Sciatic nerve (tissue), 2 donors: ENCODE results near the gene SLC2A5. TPM values are rescaled to one million over a fixed set of nuclear protein-coding genes. Genes with fewer than 3 reads are reported as not detected.
"Not testable (repeated sequence)": the region's sequence is repeated elsewhere in the genome, so short reads cannot be mapped to it uniquely, and the experiment has no call there.

Experiments
- ATAC-seq: fragments of 200-7000 bp; cut with Tn5 transposase; one replicate; pipeline ENCODE4 v1.9.1; 2020; ENCODE audit warnings: mild to moderate bottlenecking, moderate library complexity
- DNase-seq: peaks from one replicate; pipeline ENCODE4 v3.0.0-alpha.2; 2020; ENCODE audit warnings: low spot score
- intact Hi-C: fragments of 100-400 bp; cut with DNase I; formaldehyde crosslinking; loops from one replicate; pipeline ENCODE4 v1.14.2; 2022
- total RNA-seq: library from RNA; stranded (reverse); fragmentation: NEBNext Ultra II Directional; extraction: Animal tissue kit (Norgen Biotek cat#: 25700); gene quantifications from one replicate; pipeline ENCODE4 v1.2.1, GENCODE V29; 2021
- donor health status: DM: no; HTN: no; CAD: no.
- donor health status: DM: no; HTN: no; CAD: no.

SLC2A5 gene
- total RNA-seq, 1 donor from 2014 or later = 9.4 TPM

- intact Hi-C loops = no loop called here
- ATAC-seq (no peak), DNase-seq (no peak)
Measured at GRCh38 chr1:9040659-9041030, 28.8 kb downstream of the SLC2A5 start.

GRCh38 chr1:9039761-9040658 lies 29.4 kb downstream of the SLC2A5 start:
- no peak for ATAC-seq
- DNase-seq = no peak
- intact Hi-C loops = no loop called here

DNA sequence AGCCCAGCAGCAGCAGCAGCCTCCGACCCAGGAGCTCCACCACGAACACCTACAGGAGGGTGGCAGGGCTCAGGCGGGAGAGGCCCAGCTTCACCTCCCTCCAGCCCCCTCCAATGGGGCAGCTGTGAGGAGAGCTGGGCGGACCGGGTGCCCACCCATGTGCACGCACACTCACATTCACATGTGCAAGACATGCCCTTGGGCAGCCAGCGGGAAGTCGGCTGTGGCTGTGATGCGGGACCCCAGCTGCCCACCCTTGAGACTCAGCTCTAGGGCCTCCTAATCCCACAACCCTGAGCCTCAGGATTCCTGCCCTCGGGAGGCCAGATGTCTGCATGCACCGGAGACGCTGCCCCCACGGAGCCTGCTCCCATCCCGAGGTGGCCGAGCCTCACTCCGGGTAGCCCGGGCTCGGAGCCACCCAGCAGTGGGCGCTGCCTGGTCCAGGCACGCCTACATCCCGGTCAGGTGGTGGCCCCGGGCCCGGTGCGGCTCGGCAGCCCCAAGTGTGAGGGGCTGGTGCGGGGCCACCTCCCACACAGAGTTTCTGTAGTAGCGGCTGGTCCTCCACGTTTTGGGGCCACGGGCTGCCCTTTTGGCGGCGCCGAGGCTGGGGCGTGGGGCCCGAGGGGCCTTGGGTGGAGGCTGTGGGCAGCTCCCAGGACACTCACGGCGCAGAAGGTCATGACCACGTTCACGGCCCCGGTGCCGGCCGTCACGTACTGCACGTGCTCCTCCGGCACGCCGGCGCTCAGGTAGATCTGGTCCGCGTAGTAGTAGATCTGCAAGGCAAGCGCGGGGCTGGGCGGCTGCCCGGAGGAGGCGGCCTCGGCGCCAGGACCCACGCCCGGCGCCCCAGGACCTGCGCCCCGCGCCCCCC lies 30.3 kb downstream of the SLC2A5 start:
- DNase-seq (no peak), ATAC-seq (peak; percentile 30)
- intact Hi-C loops = no loop called here

DNA sequence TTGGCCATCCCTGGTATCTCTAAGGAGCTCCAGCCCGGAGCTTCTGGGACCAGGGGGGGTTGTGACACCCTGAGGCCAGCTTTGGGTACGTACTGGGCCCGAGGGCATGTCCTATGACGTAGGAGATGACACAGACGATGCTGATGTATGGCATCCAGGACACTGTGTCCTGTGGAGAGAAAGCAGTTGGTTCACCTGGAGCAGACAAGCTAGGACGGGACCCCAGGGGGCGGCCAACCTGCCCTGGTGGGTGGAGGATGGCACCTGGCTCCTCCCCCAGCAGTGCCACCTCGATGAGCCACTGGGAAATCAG lies 31.1 kb downstream of the SLC2A5 start:
- ATAC-seq (no peak), DNase-seq (no peak)
- intact Hi-C loops = no loop called here

DNA sequence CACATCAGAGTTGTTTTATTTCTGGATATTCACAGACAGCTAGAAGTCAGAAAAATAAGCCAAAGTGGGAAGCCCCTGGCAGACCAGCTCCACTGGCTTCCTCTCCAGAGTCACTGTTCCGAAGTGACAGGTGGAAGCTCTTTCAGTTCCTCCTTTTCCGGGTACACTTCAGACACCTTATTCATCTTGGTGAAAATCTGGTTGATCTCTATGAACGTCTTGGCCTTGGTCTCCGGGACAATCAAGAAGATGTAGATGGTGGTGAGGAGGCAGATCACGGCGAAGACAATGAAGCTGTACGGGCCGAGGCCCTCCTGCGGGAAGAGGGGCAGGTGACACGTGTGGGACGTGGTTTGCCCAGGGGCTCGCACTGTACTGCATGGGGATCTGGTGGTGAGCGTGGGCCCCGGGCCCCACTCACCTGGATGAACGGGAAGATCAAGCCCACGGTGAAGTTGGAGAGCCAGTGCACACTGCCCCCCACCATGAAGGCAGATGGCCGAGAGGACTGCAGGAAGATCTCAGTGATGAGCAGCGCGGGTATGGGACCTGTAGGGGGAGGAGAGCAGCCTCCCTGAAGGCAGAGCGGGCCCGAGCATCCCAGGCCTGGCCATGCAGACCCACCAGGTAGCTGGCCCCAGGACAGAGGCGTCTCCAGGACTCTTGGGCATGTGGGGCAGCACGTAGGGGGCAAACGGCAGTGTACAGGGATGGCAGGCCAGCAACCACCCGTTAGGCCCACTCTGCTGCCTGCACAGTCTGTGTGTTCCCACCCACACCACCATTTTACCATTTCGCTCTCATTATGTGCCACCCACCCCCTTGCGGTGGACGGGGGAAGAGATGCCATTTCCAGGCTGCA lies 31.7 kb downstream of the SLC2A5 start:
- ATAC-seq (no peak), DNase-seq (no peak)
- intact Hi-C loops = no loop called here

DNA sequence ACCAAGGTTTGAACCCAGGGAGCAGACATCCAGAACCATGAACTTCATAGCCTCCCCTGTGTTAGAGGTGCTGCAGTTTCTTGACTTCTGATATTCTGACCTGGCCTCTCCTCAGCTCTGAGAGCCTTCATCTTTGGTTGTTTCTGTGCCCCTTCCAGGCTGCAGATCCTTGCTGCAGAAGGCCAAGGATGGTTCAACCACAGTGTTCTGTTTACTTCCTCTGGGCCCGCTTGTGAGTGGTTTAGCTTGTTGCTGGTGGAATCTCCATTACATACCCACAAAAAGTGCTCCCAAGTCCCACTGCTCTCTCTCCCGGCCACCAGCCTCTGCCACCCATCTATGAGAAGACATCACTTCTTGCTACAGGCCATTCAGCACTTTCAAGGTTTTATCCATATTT lies 34.2 kb downstream of the SLC2A5 start:
- ATAC-seq (no peak), DNase-seq (peak; percentile 19)
- intact Hi-C loops = no loop called here

- intact Hi-C loops = no loop called here
- no peak for ATAC-seq
- DNase-seq = peak; percentile 28
Measured at GRCh38 chr1:9033363-9033762, 36.1 kb downstream of the SLC2A5 start.

GRCh38 chr1:9031484-9032259 lies 37.8 kb downstream of the SLC2A5 start:
- peak; percentile 13 for DNase-seq
- no peak for ATAC-seq
- intact Hi-C loops = no loop called here

DNA sequence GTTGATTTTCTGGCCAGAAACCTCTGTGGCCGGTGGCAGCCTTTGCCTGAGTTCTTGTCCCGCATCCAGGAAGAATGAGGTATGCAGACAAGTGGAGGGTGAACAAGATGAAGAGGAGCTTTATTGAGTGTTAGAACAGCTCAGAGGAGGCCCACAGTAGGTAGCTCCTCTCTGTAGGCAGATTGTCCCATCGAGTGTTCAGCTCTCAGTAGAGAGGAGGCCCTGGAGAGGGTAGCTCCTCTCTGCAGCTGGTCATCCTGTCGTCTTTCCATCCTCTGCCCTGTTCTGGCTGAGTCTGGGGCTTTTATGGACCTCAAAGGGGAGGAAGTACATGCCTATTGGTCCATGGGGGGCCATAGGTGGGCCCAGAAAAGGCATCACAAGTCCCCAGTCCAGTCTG lies 38.4 kb downstream of the SLC2A5 start:
- ATAC-seq, intact Hi-C loops: not testable (repeated sequence)

DNA sequence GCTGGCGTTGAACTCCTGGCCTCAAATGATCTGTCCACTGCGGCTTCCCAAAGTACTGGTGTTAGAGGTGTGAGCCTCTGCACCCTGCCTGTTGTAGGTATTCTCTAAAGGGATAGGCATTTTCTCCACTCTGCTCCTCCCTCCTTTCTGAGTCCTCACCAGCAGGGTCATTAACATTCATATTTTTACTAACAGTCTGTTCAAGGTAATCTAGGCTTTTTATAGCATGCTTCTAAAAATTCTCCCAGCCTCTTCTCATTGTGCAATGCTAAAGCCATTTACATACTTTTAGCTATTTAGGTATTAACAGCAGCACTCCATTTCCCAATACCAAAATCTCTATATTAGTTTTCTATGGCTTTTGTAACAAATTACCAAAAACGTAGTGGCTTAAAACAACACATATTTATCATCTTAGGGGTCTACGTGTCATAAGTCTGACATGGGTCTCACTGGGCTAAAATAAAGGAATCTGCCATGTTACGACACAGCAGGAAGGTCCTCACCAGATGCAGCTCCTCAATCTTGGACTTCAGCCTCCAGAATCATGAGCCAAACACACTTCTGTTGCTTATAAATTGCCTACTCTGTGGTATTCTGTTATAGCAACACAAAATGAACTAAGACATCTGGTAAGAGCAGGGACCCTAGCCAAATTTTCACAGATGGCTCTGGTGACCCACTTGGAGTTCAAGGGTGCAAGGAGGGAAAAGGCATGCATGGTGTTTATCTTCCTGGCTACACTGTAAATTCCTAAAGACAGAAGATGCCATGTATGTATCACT lies 40.3 kb downstream of the SLC2A5 start:
- intact Hi-C loops = no loop called here
- ATAC-seq (no peak), DNase-seq (no peak)

More for the DNA sequence above, 38.4 kb downstream of the SLC2A5 start:
- DNase-seq = not testable (repeated sequence)

DNA sequence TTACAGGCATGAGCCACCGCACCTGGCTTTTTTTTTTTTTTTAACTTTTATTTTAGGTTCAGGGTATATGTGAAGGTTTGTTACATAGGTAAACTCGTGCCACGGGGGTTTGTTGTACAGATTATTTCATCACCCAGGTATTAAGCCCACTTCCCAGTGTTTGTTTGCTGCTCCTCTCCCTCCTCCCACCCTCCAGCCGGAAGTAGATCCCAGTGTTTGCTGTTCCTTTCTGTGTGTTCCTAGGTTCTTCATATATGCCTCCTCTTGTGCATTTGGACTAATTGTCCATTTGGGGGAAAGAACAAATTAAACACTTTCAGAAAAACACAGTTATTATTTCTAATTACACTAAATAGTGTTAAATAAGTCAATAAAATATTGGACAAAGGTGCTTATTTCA lies 42.1 kb downstream of the SLC2A5 start:
- intact Hi-C loops = no loop called here
- DNase-seq = no peak
- no peak for ATAC-seq

DNA sequence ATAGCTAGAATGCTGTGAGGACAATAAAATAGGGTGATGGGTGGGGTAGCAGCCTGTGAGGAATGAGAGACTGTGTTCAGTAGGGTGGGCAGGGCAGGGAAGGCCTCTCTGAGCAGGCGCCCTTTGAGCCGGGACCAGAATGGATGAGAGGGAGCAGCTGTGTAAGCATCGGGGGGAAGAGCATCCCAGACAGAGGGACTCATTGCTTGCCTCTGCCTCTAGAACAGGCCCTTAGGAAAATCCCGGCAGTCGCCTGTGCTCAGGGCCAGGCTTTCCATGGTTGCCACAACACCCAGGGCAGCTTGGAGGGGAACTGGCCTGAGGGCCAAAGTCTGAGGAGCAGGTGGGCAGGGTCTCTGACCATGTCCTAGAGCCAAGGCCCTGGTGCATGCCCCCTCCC lies 44.0 kb downstream of the SLC2A5 start:
- ATAC-seq (no peak), DNase-seq (no peak)
- intact Hi-C loops = no loop called here

GRCh38 chr1:9024837-9025236 lies 44.6 kb downstream of the SLC2A5 start:
- DNase-seq (no peak), ATAC-seq (no peak)
- intact Hi-C loops = no loop called here

- intact Hi-C loops = no loop called here
- ATAC-seq = no peak
- no peak for DNase-seq
Measured at GRCh38 chr1:9022773-9023172, 46.7 kb downstream of the SLC2A5 start.

DNA sequence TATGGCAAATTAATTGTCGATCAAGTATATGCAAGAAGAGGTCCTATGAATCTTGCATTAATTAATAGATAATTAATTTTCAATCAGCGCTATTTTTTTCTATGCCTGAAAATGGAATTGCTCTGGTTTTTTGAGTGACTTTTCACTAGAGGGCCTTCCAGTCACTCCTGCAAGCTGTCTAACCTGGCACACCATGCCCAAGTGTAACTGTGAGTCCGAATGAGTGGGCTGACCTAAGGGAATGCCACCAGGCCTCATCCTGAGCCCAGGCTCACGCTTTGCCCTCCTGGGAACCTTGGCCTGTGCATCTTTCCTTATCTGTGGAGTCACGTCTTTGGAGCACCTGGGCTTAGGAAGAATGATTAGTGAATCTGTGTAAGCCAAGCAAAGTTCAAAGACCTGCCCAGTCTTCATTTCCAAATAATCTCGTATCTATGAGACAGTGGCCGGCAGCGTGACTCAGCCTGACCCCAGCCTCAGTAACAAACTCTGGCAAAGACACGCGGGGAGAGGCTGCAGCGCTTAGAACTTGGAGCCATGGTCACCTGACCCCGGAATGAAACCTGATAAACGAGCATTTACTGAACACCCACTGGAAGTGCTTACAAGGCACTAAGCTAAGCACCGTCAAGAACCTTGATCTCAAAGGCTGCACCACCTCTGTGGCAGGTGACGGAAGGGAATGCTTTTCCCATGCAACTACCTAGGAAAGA lies 47.3 kb downstream of the SLC2A5 start:
- DNase-seq, ATAC-seq, intact Hi-C loops: not testable (repeated sequence)

DNA sequence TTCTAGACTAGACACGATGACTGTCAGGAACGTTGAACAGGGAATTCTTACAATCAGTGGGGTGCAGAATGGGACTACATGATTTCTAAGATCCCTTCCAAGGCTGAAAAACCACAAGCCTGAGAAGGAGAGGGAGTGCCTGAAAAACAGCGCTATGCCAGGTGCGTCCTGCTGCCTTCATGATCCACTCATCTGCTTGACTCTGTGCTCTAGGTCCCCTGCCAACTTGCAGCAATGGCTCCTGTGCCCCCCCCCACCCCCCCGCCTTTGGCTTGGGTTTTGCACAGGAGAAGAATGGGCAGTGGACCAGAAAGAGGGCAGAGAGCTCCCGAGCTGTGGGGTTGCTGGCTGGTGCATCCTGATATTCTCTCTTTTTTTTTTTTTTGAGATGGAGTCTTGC lies 49.1 kb downstream of the SLC2A5 start:
- ATAC-seq = no peak
- DNase-seq = no peak
- intact Hi-C loops = no loop called here

DNA sequence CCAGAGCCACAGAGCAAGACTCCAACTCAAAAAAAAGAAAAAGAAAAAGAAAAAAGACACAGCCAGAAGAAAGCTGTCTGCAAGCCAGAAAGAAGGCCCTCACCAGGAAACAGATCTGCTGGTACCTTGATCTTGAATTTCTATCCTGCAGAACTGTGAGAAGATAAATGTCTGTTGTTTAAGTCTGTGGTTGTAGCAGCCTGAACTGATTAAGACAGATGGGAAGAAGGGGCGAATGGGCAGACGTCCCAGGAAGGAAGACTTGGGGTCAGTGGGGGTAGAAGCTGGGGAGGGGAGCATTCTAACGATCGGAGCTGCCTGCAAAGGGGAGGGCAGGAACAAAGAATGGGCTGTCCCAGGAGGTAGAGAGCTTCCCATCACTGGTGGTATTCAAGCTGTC lies 49.5 kb downstream of the SLC2A5 start:
- intact Hi-C loops = no loop called here
- no peak for DNase-seq

More for the DNA sequence above, 49.5 kb downstream of the SLC2A5 start:
- ATAC-seq = no peak
